Spleen (tissue), 11 donors: ENCODE results near the gene MINDY4. TPM values are rescaled to one million over a fixed set of nuclear protein-coding genes. Genes with fewer than 3 reads are reported as not detected.
A peak's percentile ranks its signal among the peaks of the same experiment; 100 is the strongest.

Source experiments
- DNase-seq: peaks from one replicate; pipeline ENCODE4 v3.0.0-alpha.2; 2020
- H3K27ac ChIP-seq, 8 donors: fragments of 200-600 bp; sonication (generic) in 7 of 8; 1 replicate in 4 of 8; 2 replicates in 4 of 8; pipeline versions ENCODE4 v1.5.0 to v1.8.0; 2016 to 2021; ENCODE audit warnings: inconsistent platforms in 4 of 8, mild to moderate bottlenecking in 4 of 8, moderate library complexity in 1 of 8
- H3K27me3 ChIP-seq, 7 donors: fragments of 200-600 bp; sonication (generic) in 6 of 7; replicated peaks in 1 of 7; 1 replicate in 4 of 7; 2 replicates in 3 of 7; pipeline versions ENCODE4 v1.5.0 to v1.8.0; 2016 to 2021; ENCODE audit warnings: inconsistent platforms in 3 of 7, mild to moderate bottlenecking in 1 of 7
- H3K36me3 ChIP-seq, 6 donors: fragments of 200-600 bp; sonication (generic) in 5 of 6; 1 replicate in 4 of 6; 2 replicates in 2 of 6; pipeline versions ENCODE4 v1.5.0 to v1.8.0; 2016 to 2021; ENCODE audit warnings: inconsistent platforms in 2 of 6
- H3K4me1 ChIP-seq, 6 donors: fragments of 200-600 bp; sonication (generic) in 5 of 6; 1 replicate in 3 of 6; 2 replicates in 3 of 6; pipeline versions ENCODE4 v1.5.0 to v1.8.0; 2016 to 2021; ENCODE audit warnings: inconsistent platforms in 3 of 6
- H3K4me3 ChIP-seq, 8 donors: fragments of 200-600 bp; sonication (generic) in 7 of 8; 1 replicate in 4 of 8; 2 replicates in 4 of 8; pipeline versions ENCODE4 v1.5.0 to v1.8.0; 2016 to 2021; ENCODE audit warnings: inconsistent platforms in 4 of 8, mild to moderate bottlenecking in 4 of 8, moderate library complexity in 2 of 8
- H3K9me3 ChIP-seq, 8 donors: fragments of 200-600 bp; sonication (generic) in 7 of 8; 1 replicate in 4 of 8; 2 replicates in 4 of 8; pipeline versions ENCODE4 v1.5.0 to v1.8.0; 2016 to 2021; ENCODE audit warnings: inconsistent platforms in 4 of 8
- POLR2A ChIP-seq, 3 donors: fragments of 450-650 bp; IDR thresholded peaks; one replicate each; pipeline ENCODE4 v1.5.1; 2017; ENCODE audit warnings: antibody characterized with exemption in 3 of 3, mild to moderate bottlenecking in 1 of 3
- POLR2AphosphoS5 ChIP-seq, 3 donors: sonication (generic); formaldehyde crosslinking; IDR thresholded peaks; one replicate each; pipeline ENCODE4 v1.5.1; 2017; ENCODE audit warnings: antibody characterized with exemption in 3 of 3
- WGBS, 5 donors: extraction: QIAGEN DNeasy Blood & Tissue Kit in 3 of 5; methylation state at CpG; one replicate each; pipeline versions ENCODE4 v1.1.5 to v1.1.7; 2013 to 2018; 5-methylcytosine and 5-hydroxymethylcytosine counted together
- intact Hi-C: fragments of 100-400 bp; cut with DNase I; formaldehyde crosslinking; loops from one replicate; pipeline ENCODE4 v1.15.0; 2023; ENCODE audit warnings: low total_unique reads
- polyA plus RNA-seq, 3 donors: library from polyadenylated mRNA; stranded (reverse); fragments of 200-250 nt; gene quantifications; one replicate each; pipeline ENCODE4 v1.2.1, GENCODE V29; 2013
- total RNA-seq, 7 donors: library from RNA; depleted of rRNA in 3 of 7; stranded (reverse); fragments of >200 nt in 3 of 7; fragmentation: NEBNext Ultra II Directional in 4 of 7; extraction: Animal tissue kit (Norgen Biotek cat#: 25700) in 4 of 7; gene quantifications; one replicate each; pipeline versions ENCODE4 v1.1.0 to v1.2.1, GENCODE V29; 2016 to 2021
- TF ChIP-seq, protein P1 (sequence below), 11 experiments: fragments of 200-600 bp in 7 of 11; fragments of 450-650 bp in 4 of 11; sonication (generic) in 4 of 11; IDR thresholded peaks in 8 of 11; conservative IDR thresholded peaks in 3 of 11; 1 replicate in 7 of 11; 2 replicates in 4 of 11; pipeline versions ENCODE4 v1.4.0 to v1.8.0; 2016 to 2021; ENCODE audit warnings: antibody characterized with exemption in 11 of 11, inconsistent platforms in 4 of 11, mild to moderate bottlenecking in 1 of 11
- donor health status: healthy with polysubstance abuse.
- donor health status: DM: no; HTN: no; CAD: no; lungs with moderate emphysema.
- donor health status: DM: no; HTN: no; CAD: no.
- donor health status: Bipolar disorder and iron deficiency.
- donor health status: healthy.
- donor health status: DM: no; HTN: no; CAD: no.
- donor health status: DM: yes; HTN: yes; CAD: no.

The MINDY4 gene
- total and polyA plus RNA-seq, 10 donors, result 0.63 to 7.0 (median 3.0) TPM

DNA sequence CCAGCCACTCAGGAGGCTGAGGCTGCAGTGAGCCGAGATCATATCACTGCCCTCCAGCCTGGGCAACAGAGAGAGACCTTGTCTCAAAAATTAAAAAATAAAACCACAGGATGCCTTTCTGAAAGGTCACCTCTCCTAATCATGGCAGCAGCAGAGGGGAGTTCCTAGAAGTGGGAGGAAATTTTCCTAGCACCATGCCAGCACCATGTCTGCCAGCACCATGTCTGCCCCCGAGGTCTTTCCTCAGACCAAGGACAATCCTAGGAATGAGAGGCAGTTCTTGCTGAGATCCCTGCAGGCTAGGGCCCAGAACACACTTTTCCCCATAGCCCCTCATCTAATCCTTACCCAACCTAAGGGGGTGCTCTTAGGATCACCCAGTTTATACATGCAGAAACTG lies 41.6 kb upstream of the MINDY4 start:
- H3K36me3 ChIP-seq, result no peaks in the 10 kb centered on the region
- H3K27ac ChIP-seq, result no peak overlapping the region
- peak; percentile 31 for DNase-seq
- H3K9me3 ChIP-seq, result no peaks in the 10 kb centered on the region
- TF ChIP-seq POLR2A (IDR thresholded peaks at IDR 0.05) (no peak), POLR2AphosphoS5 (IDR thresholded peaks at IDR 0.05) (no peak)
- TF ChIP-seq, protein P1, sequence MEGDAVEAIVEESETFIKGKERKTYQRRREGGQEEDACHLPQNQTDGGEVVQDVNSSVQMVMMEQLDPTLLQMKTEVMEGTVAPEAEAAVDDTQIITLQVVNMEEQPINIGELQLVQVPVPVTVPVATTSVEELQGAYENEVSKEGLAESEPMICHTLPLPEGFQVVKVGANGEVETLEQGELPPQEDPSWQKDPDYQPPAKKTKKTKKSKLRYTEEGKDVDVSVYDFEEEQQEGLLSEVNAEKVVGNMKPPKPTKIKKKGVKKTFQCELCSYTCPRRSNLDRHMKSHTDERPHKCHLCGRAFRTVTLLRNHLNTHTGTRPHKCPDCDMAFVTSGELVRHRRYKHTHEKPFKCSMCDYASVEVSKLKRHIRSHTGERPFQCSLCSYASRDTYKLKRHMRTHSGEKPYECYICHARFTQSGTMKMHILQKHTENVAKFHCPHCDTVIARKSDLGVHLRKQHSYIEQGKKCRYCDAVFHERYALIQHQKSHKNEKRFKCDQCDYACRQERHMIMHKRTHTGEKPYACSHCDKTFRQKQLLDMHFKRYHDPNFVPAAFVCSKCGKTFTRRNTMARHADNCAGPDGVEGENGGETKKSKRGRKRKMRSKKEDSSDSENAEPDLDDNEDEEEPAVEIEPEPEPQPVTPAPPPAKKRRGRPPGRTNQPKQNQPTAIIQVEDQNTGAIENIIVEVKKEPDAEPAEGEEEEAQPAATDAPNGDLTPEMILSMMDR (IDR thresholded peaks at IDR 0.05 in 8 of 11, conservative IDR thresholded peaks at IDR 0.05 in 3 of 11), result no peak
- 61 to 75% (median 65%) methylated on average over 2 of the region's 2 CpGs for WGBS, 5 donors
- H3K4me3 ChIP-seq, result no peak overlapping the region
- intact Hi-C loops, result loop anchor here (10.0 kb wide), 1 partner anchor 565 kb away; no protein-coding TSS in a partner anchor
- peaks cover 0 to 16% (median 0%) of the 10 kb centered on the region in 7 donors for H3K27me3 ChIP-seq
- peaks cover 0 to 24% (median 6%) of the 10 kb centered on the region in 6 donors for H3K4me1 ChIP-seq

- Histone ChIP-seq H3K36me3 (no peaks in the 10 kb centered on the region), H3K9me3 (no peaks in the 10 kb centered on the region), H3K27me3 (peaks cover 0 to 16% (median 0%) of the 10 kb centered on the region in 7 donors), H3K27ac (no peak overlapping the region), H3K4me3 (no peak overlapping the region), H3K4me1 (peaks cover 0 to 24% (median 6%) of the 10 kb centered on the region in 6 donors)
- 95 to 100% (median 98%) methylated on average over 2 of the region's 2 CpGs for WGBS, 5 donors
- TF ChIP-seq POLR2AphosphoS5 (IDR thresholded peaks at IDR 0.05) (no peak), POLR2A (IDR thresholded peaks at IDR 0.05) (no peak)
- TF ChIP-seq, protein P1 (IDR thresholded peaks at IDR 0.05 in 8 of 11, conservative IDR thresholded peaks at IDR 0.05 in 3 of 11), result no peak
- peak; percentile 50 for DNase-seq
- intact Hi-C loops, result loop anchor here (10.0 kb wide), 1 partner anchor 565 kb away; no protein-coding TSS in a partner anchor
Observed at GRCh38 chr7:30730097-30730496, 41.1 kb upstream of the MINDY4 start.

DNA sequence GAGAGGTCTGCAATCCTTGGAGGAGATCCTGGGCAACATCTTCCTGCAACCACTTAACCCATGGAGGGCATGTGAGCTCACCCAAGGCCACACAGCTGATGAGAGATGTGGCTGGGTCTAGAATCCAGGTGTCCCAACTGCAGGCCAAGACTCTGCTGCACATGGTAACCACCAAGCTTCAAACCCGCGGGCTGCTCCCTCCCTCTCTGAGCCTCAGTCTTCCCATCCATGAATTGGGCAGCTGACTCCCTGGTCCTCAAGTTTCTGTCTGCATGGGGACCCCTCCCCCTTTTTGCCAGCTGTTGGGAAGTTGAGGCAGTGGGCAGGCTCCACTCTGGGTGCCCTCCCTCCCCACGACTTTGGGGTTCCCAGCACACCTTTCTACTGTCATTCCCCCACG lies 40.2 kb upstream of the MINDY4 start:
- WGBS, 5 donors, result 70 to 85% (median 77%) methylated on average over 4 of the region's 4 CpGs
- peaks cover 0 to 16% (median 0%) of the 10 kb centered on the region in 7 donors for H3K27me3 ChIP-seq

DNA sequence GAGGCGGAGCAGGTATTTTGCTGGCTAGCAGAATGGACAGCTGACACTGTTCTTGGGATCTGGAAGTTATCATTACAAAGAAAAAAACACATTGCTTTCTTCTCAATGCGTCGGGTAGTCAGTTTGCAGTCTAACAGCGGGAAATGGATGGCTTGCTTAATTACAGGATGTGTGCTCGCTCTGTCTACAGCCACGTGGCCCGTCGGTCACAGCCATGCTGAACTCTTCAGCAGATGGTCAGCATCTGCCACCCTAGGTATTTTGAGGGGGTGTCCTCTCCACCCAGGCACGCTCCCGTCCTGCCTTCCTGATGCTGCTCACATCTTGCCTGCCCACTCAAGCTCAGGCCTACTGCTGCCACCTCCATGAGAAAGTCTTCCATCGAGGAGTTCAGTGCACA lies 39.6 kb upstream of the MINDY4 start:
- peaks cover 0 to 16% (median 0%) of the 10 kb centered on the region in 7 donors for H3K27me3 ChIP-seq
- WGBS, 5 donors, result 50 to 74% (median 53%) methylated on average over 11 of the region's 11 CpGs
- TF ChIP-seq, protein P1 (IDR thresholded peaks at IDR 0.05 in 8 of 11, conservative IDR thresholded peaks at IDR 0.05 in 3 of 11), result no peak
- TF ChIP-seq POLR2AphosphoS5 (IDR thresholded peaks at IDR 0.05) (no peak), POLR2A (IDR thresholded peaks at IDR 0.05) (no peak)
- no peak for DNase-seq
- no peaks in the 10 kb centered on the region for H3K9me3 ChIP-seq
- no peak overlapping the region for H3K4me3 ChIP-seq
- peaks cover 0 to 19% (median 4%) of the 10 kb centered on the region in 6 donors for H3K4me1 ChIP-seq
- intact Hi-C loops, result loop anchor here (10.0 kb wide), 1 partner anchor 567 kb away; no protein-coding TSS in a partner anchor
- H3K36me3 ChIP-seq, result no peaks in the 10 kb centered on the region
- H3K27ac ChIP-seq, result no peak overlapping the region

More for the DNA sequence above, 40.2 kb upstream of the MINDY4 start:
- H3K27ac ChIP-seq, result no peak overlapping the region
- H3K4me3 ChIP-seq, result no peak overlapping the region
- H3K9me3 ChIP-seq, result no peaks in the 10 kb centered on the region
- TF ChIP-seq POLR2A (IDR thresholded peaks at IDR 0.05), result no peak
- TF ChIP-seq POLR2AphosphoS5 (IDR thresholded peaks at IDR 0.05), result no peak
- TF ChIP-seq, protein P1 (IDR thresholded peaks at IDR 0.05 in 8 of 11, conservative IDR thresholded peaks at IDR 0.05 in 3 of 11), result no peak
- intact Hi-C loops, result loop anchor here (10.0 kb wide), 1 partner anchor 566 kb away; no protein-coding TSS in a partner anchor
- peaks cover 0 to 24% (median 6%) of the 10 kb centered on the region in 6 donors for H3K4me1 ChIP-seq
- no peak for DNase-seq
- H3K36me3 ChIP-seq, result no peaks in the 10 kb centered on the region
